Transverse colon (tissue), 4 donors: ENCODE data around the gene TP73. TPM values are rescaled to one million over a fixed set of nuclear protein-coding genes. Genes with fewer than 3 reads are reported as not detected.

Experiments used
- DNase-seq: peaks from one replicate; pipeline ENCODE4 v3.0.0-alpha.2; 2019
- H3K27ac ChIP-seq, 4 donors: fragments of 200-600 bp; sonication (generic); 2 replicates each; pipeline ENCODE4 v1.5.1; 2016 to 2018; ENCODE audit warnings: inconsistent platforms in 4 of 4
- H3K27me3 ChIP-seq: fragments of 200-600 bp; sonication (generic); 2 replicates; pipeline ENCODE4 v1.5.1; 2017; ENCODE audit warnings: inconsistent platforms
- H3K36me3 ChIP-seq, 4 donors: fragments of 200-600 bp; sonication (generic); 2 replicates each; pipeline ENCODE4 v1.5.1; 2017 to 2019; ENCODE audit warnings: inconsistent platforms in 4 of 4
- H3K4me1 ChIP-seq, 4 donors: fragments of 200-600 bp; sonication (generic); 2 replicates each; pipeline ENCODE4 v1.5.1; 2017 to 2020; ENCODE audit warnings: inconsistent platforms in 4 of 4
- H3K4me3 ChIP-seq, 4 donors: fragments of 200-600 bp; sonication (generic); 1 replicate in 1 of 4; 2 replicates in 3 of 4; pipeline versions ENCODE4 v1.5.1 to v1.6.1; 2017 to 2019; ENCODE audit warnings: inconsistent platforms in 4 of 4
- H3K9me3 ChIP-seq, 2 donors: fragments of 200-600 bp; sonication (generic); 2 replicates each; pipeline ENCODE4 v1.5.1; 2017 to 2019; ENCODE audit warnings: inconsistent platforms in 2 of 2
- EP300 ChIP-seq: sonication (generic); formaldehyde crosslinking; IDR thresholded peaks from one replicate; pipeline ENCODE4 v1.6.1; 2017; ENCODE audit warnings: antibody characterized with exemption, low read depth
- POLR2A ChIP-seq: fragments of 450-650 bp; IDR thresholded peaks from one replicate; pipeline ENCODE4 v1.6.1; 2016; ENCODE audit warnings: antibody characterized with exemption, mild to moderate bottlenecking, moderate library complexity
- POLR2AphosphoS5 ChIP-seq, 3 donors: sonication (generic); formaldehyde crosslinking; IDR thresholded peaks; one replicate each; pipeline ENCODE4 v1.6.1; 2016; ENCODE audit warnings: antibody characterized with exemption in 3 of 3
- WGBS, 2 donors: methylation state at CpG; one replicate each; pipeline ENCODE4 v1.1.5; 2018; ENCODE audit warnings: low coverage in 1 of 2; 5-methylcytosine and 5-hydroxymethylcytosine counted together
- in situ Hi-C, 4 donors: fragments of 200-750 bp; cut with MboI; loops; one replicate each; pipeline versions ENCODE4 v1.15.0 to v1.15.1; 2017; ENCODE audit warnings: low sequenced_read_pairs in 3 of 4, low pct_ligation_motif_present in 1 of 4, low pct_unique_long_range_greater_than_20kb in 1 of 4
- intact Hi-C: fragments of 100-400 bp; cut with DNase I; formaldehyde crosslinking; loops from one replicate; pipeline ENCODE4 v1.15.1; 2023; ENCODE audit warnings: low total_unique reads
- total RNA-seq, 4 donors: library from RNA; depleted of rRNA; stranded (reverse); fragments of >200 nt; gene quantifications; one replicate each; pipeline ENCODE4 v1.1.0, GENCODE V29; 2016
- TF ChIP-seq, protein P1 (sequence below), 5 experiments: fragments of 200-600 bp in 3 of 5; fragments of 450-650 bp in 2 of 5; sonication (generic) in 3 of 5; IDR thresholded peaks; 1 replicate in 2 of 5; 2 replicates in 3 of 5; pipeline ENCODE4 v1.5.1; 2016 to 2017; ENCODE audit warnings: antibody characterized with exemption in 5 of 5, inconsistent platforms in 3 of 5, mild to moderate bottlenecking in 2 of 5, moderate library complexity in 1 of 5

Gene TP73
- total RNA-seq, 4 donors from 2014 or later = 0.20 to 0.32 TPM; not detected in 2

DNA sequence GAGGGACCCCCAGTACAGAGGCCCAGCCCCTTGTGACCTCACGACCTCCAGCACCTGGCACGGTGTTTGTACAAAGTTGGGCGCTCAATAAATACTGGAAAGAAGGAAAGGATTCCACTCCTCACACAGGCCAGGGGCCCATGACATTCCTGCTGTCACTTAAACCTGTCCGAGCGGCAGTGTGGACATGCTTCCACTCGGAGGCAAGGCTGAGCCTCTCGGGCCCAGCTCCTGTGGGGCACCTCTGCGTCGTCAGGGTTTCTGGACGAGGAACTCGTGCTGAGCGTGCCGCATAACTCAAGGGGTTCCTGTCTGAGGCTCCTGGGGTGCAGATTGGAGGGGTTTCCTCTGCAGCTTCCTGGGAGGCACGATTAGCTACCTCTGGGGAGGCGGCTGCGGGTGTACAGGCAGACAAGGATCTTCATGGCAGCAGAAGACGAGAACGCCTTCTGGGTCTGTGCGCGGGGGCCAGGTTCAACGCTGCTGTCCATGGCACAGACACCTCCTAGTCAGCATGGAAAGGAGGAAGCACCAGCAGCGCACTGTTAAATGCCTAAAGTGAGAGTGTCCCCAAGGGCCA, 116.6 kb downstream of the TP73 start:
- H3K27me3 ChIP-seq = peaks cover 22% of the 10 kb centered on the region
- DNase-seq = no peak
- intact Hi-C loops (no loop called here), in situ Hi-C loops (no loop called here)
- H3K4me3 ChIP-seq = no peak overlapping the region
- H3K4me1 ChIP-seq = peaks cover 0 to 21% (median 14%) of the 10 kb centered on the region in 4 donors
- H3K36me3 ChIP-seq = no peaks in the 10 kb centered on the region
- H3K27ac ChIP-seq = no peak overlapping the region
- WGBS, 2 donors = 88% methylated on average over 22 of the region's 22 CpGs; no CpG with 5 or more reads in 1 of the 2 donors
- TF ChIP-seq POLR2A (no peak), EP300 (no peak), POLR2AphosphoS5 (IDR thresholded peaks at IDR 0.05) (no peak)
- TF ChIP-seq, protein P1, sequence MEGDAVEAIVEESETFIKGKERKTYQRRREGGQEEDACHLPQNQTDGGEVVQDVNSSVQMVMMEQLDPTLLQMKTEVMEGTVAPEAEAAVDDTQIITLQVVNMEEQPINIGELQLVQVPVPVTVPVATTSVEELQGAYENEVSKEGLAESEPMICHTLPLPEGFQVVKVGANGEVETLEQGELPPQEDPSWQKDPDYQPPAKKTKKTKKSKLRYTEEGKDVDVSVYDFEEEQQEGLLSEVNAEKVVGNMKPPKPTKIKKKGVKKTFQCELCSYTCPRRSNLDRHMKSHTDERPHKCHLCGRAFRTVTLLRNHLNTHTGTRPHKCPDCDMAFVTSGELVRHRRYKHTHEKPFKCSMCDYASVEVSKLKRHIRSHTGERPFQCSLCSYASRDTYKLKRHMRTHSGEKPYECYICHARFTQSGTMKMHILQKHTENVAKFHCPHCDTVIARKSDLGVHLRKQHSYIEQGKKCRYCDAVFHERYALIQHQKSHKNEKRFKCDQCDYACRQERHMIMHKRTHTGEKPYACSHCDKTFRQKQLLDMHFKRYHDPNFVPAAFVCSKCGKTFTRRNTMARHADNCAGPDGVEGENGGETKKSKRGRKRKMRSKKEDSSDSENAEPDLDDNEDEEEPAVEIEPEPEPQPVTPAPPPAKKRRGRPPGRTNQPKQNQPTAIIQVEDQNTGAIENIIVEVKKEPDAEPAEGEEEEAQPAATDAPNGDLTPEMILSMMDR (IDR thresholded peaks at IDR 0.05) = no peak
- no peaks in the 10 kb centered on the region for H3K9me3 ChIP-seq

- Histone ChIP-seq H3K9me3 (no peaks in the 10 kb centered on the region), H3K27ac (no peak overlapping the region), H3K4me1 (peaks cover 2 to 22% (median 16%) of the 10 kb centered on the region in 4 donors), H3K4me3 (no peak overlapping the region), H3K27me3 (peaks cover 21% of the 10 kb centered on the region), H3K36me3 (no peaks in the 10 kb centered on the region)
- 92% methylated on average over 6 to 16 of the region's 16 CpGs for WGBS, 2 donors
- intact Hi-C loops = no loop called here
- DNase-seq = no peak
- in situ Hi-C loops = no loop called here
- TF ChIP-seq POLR2A = no peak
- no peak for TF ChIP-seq POLR2AphosphoS5 (IDR thresholded peaks at IDR 0.05)
- TF ChIP-seq EP300 = no peak
- TF ChIP-seq, protein P1 (IDR thresholded peaks at IDR 0.05) = no peak
Measured at GRCh38 chr1:3770047-3770765, 117.9 kb downstream of the TP73 start.

- H3K4me3 ChIP-seq = peak overlapping the region; percentile 35 to 71 (median 68)
- intact Hi-C loops = no loop called here
- H3K9me3 ChIP-seq = no peaks in the 10 kb centered on the region
- peak overlapping the region in 3 of 4 donors; percentile 11 to 72 (median 53) for H3K27ac ChIP-seq
- no peak for DNase-seq
- TF ChIP-seq POLR2AphosphoS5 (IDR thresholded peaks at IDR 0.05) = no peak
- TF ChIP-seq EP300 = no peak
- TF ChIP-seq, protein P1 (IDR thresholded peaks at IDR 0.05) = no peak
- no peak for TF ChIP-seq POLR2A
- no peaks in the 10 kb centered on the region for H3K36me3 ChIP-seq
- in situ Hi-C loops = no loop called here
- H3K4me1 ChIP-seq = peaks cover 9 to 34% (median 27%) of the 10 kb centered on the region in 4 donors
- 54% methylated on average over 32 of the region's 32 CpGs; no CpG with 5 or more reads in 1 of the 2 donors for WGBS, 2 donors
- peaks cover 21% of the 10 kb centered on the region for H3K27me3 ChIP-seq
Measured at GRCh38 chr1:3771108-3772026, 119.1 kb downstream of the TP73 start.
